Pulmonary artery endothelial cell (primary cell): ENCODE measurements around the gene NPIPB6. TPM values are rescaled to one million over a fixed set of nuclear protein-coding genes. Genes with fewer than 3 reads are reported as not detected.

Experiments used
- DNase-seq: peaks from one replicate; pipeline ENCODE4 v3.0.0-alpha.2; 2011; ENCODE audit warnings: low read depth, low spot score
- total RNA-seq: library from RNA; depleted of rRNA; stranded (reverse); fragments of >200 nt; gene quantifications from 2 replicates; pipeline ENCODE4 v1.2.3, GENCODE V29; 2014

NPIPB6 gene
- total RNA-seq, 1 donor from 2014 or later = not detected

- no peak for DNase-seq
Observed at GRCh38 chr16:28324235-28324886, 38.9 kb downstream of the NPIPB6 start.

- DNase-seq = no peak
Observed at GRCh38 chr16:28321700-28322411, 41.5 kb downstream of the NPIPB6 start.

GRCh38 chr16:28320741-28321140 is 42.6 kb downstream of the NPIPB6 start:
- no peak for DNase-seq

GRCh38 chr16:28320023-28320561 is 43.2 kb downstream of the NPIPB6 start:
- no peak for DNase-seq

DNA sequence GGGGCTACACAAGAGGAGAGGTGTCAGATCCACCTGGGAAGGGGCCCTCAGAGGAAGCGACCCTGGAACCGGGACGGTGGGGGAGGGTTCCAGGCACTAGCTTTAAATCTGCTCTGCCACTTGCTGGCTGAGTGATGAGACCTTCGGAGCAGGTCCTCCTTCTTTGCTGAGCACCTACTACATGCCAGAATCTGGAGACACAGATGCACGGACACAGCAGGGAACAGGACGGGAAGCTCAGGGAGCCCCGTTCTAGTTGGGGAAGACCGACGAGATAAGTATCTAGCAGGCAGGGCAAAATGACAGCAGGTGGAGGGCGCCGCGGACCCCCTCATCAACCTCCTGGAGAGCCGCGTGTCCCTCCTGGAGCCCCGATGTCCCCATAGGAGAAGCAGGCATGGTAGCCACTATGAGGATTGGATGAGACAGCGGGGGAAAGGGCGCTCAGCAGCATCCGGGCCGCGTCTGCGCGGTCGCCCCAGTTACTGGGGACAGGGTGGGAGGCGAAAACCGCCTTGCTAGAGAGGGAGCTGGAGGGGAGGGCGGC is 43.8 kb downstream of the NPIPB6 start:
- no peak for DNase-seq

GRCh38 chr16:28318042-28318744 is 45.1 kb downstream of the NPIPB6 start:
- no peak for DNase-seq

DNA sequence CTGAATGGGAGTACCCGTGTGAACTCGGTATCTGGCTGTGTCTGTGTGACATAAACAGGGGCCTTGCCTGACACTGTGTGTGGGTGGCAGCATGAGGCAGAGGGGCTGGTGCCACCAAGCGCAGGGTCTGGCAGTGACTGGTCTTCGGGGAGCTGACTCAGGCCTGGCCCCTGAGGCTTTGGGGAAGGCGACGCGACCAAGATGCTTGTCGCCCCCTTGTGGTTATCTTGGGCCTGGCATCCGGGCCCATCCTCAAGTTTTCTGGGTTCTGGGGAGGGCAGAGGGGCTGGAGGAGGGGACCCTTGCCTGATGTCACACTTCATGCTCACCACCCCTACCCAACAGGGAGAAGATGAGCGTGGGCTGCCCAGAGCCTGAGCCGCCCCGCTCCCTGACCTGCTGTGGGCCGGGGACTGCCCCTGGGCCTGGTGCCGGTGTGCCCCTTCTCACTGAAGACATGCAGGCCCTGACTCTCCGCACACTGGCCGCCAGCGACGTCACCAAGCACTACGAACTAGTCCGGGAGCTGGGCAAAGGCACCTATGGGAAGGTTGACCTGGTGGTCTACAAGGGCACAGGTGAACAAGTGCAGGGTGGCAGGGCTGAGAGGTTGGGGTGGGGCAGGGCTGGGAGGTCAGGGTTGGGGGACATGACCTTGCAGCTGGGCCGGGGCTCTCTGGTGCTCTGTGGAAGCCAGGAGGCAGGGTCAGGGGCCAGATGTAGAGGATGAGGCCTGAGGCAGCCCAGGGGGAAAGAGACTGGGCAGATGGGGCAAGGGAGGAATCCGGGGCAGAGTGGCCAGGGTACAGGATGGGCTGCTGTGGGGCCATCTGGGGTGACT is 46.0 kb downstream of the NPIPB6 start:
- DNase-seq = no peak

- DNase-seq = no peak
Observed at GRCh38 chr16:28316054-28316453, 47.3 kb downstream of the NPIPB6 start.

GRCh38 chr16:28313587-28313986 is 49.7 kb downstream of the NPIPB6 start:
- DNase-seq = no peak

DNA sequence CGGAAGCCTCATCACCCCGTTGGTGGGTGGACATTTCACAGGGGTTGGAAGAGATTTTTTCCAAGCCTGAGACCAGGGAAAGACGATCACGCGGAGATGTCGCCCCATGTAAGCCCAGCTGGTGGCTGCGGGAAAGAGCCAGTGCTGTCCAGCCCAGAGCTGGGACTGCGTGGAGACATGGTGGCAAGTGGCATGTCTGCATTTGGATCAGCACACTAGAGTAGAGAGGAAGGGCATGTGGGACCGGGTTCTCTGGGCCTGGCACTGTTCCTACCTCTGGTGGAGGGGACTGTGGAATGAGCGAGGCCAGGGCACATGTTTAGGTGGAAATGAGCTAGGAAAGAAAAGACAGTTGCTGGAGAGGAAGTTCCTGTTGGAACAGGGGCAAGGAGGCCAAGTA is 51.0 kb downstream of the NPIPB6 start:
- no peak for DNase-seq

DNA sequence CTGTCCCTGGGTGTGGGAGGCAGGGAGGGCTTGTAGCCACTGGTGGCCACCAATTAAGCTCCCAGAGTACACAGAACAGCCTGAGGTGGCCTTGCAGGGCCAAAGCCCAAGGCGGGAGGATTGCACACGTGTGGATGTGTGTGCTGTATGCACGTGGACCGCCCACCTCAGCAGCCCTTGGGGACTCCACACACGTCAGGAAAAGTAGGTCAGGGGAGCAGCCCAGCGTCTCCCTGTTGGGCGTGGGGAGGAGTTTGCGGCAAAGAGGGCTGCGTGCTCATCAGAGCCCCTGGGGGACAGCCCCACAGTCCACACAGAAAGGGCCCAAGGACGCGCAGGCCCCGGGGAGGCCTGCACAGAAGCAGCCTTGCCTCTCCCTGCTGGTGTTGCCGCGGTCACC is 51.4 kb downstream of the NPIPB6 start:
- no peak for DNase-seq

DNA sequence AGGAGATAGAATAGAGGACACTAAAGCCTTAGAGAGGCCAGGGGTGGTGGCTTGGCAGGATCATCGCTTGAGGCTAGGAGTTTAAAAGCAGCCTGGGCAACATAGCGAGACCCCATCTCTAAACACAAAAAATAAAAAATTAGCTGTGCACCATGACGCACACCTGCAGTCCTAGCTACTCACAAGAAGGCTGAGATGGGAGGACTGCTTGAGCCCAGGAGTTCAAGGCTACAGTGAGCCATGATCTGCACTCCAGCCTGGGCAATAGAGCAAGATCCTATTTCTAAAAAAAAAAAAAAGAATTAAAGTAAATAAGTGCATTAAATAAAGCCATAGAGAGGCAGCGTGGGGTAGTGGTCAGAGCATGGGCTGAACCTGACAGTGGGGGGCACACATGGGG is 51.9 kb downstream of the NPIPB6 start:
- no peak for DNase-seq

DNA sequence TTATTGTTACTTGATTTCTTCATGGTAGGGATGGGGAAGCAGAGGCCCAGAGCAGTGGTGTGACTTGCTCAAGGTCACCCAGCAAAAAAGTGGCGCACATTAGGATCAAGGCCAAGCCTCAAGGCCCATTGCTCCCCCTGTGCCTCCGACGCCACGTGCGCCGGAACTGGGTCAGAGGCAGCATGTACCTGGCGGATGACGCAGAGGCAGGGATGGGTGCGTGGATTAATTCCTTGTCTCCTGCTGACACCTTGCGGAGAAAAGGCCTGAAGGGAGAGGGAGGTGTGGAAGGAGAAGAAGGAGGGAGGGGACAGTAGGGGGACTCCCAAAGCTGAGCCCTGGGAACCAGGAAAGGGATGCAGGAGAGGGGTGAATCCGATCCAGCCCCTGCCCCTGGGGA is 52.5 kb downstream of the NPIPB6 start:
- no peak for DNase-seq

GRCh38 chr16:28309811-28310311 is 53.4 kb downstream of the NPIPB6 start:
- no peak for DNase-seq

GRCh38 chr16:28308794-28309584 is 54.3 kb downstream of the NPIPB6 start:
- DNase-seq = no peak

GRCh38 chr16:28307936-28308335 is 55.4 kb downstream of the NPIPB6 start:
- no peak for DNase-seq

DNA sequence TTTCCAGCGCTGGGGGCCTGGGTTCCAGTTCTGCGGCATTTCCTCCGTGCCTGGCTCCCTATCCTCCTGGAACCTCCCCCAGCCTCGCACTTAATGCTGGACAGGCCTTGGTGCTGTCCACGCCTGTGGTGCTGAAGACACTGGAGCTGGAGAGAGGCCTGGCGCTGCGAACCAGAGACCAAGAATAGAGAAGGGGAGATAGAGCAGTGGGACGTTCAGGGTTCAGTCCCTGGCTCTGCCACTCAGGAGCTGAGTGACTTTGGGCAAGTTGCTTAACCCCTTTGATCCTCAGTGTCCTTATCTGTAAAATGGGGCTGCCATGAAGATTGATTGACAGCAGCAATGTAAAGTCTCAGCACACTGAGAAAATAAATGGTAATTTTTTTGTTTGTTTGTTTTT is 59.1 kb downstream of the NPIPB6 start:
- DNase-seq = no peak

GRCh38 chr16:28303132-28303531 is 60.2 kb downstream of the NPIPB6 start:
- no peak for DNase-seq

- DNase-seq = no peak
Observed at GRCh38 chr16:28301620-28302019, 61.7 kb downstream of the NPIPB6 start.

DNA sequence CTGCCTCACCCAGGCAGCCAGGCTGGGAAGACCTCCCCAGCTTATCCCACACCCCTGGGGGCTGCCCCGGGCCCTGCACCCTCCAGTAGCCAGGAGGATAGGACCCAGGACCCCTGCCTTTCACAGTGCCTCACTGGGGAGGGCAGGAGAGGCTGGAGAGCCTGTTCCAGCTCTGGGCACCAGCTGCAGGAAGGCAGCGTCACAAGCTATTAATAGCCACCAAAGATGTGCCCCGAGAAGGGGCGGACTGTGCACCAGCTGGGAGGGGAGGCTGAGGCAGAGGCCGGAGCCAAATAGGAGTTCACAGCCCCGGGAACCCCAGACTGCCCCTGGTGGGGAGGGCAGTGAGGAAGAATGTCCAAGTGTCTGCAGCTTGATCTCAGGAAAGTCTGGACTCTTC is 62.2 kb downstream of the NPIPB6 start:
- DNase-seq = no peak
